HepG2 (cell line): Measurements from ENCODE around the gene ESPN. TPM values are rescaled to one million over a fixed set of nuclear protein-coding genes. Genes with fewer than 3 reads are reported as not detected.

ENCODE experiments used
- BHLHE40 ChIP-seq: IDR thresholded peaks from 2 replicates; pipeline ENCODE4 v1.6.1; 2011; ENCODE audit warnings: low read length, improper control_type of control experiment
- MAX ChIP-seq: IDR thresholded peaks from 2 replicates; pipeline ENCODE4 v1.6.1; 2012; ENCODE audit warnings: inconsistent platforms
- MXI1 ChIP-seq: IDR thresholded peaks from 3 replicates; pipeline ENCODE4 v1.6.1; 2012; ENCODE audit warnings: low read depth, low read length, inconsistent platforms, borderline replicate concordance
- MYC ChIP-seq: sonication (generic); formaldehyde crosslinking; IDR thresholded peaks from 2 replicates; pipeline ENCODE4 v1.9.0; 2021; ENCODE audit warnings: missing genetic modification reagents, borderline replicate concordance
- PITX1 ChIP-seq: sonication (generic); formaldehyde crosslinking; IDR thresholded peaks from 2 replicates; pipeline ENCODE4 v1.5.1; 2020; ENCODE audit warnings: mild to moderate bottlenecking, missing genetic modification reagents
- SALL1 ChIP-seq: sonication (generic); formaldehyde crosslinking; IDR thresholded peaks from 2 replicates; pipeline ENCODE4 v1.8.0; 2022; ENCODE audit warnings: mild to moderate bottlenecking, missing genetic modification reagents
- SAP130 ChIP-seq: IDR thresholded peaks from 2 replicates; pipeline ENCODE4 v1.6.1; 2016; ENCODE audit warnings: low read depth
- SMAD3 ChIP-seq: sonication (generic); formaldehyde crosslinking; IDR thresholded peaks from 2 replicates; pipeline ENCODE4 v1.4.0; 2020; ENCODE audit warnings: missing genetic modification reagents
- STAG1 ChIP-seq: sonication (generic); formaldehyde crosslinking; IDR thresholded peaks from 2 replicates; pipeline ENCODE4 v1.4.0; 2020; ENCODE audit warnings: missing genetic modification reagents
- TP53 ChIP-seq: sonication (generic); formaldehyde crosslinking; conservative IDR thresholded peaks from 2 replicates; pipeline ENCODE4 v1.4.0; 2020; ENCODE audit warnings: missing genetic modification reagents
- ZBTB42 ChIP-seq: sonication (generic); formaldehyde crosslinking; IDR thresholded peaks from 2 replicates; pipeline ENCODE4 v1.5.0; 2020; ENCODE audit warnings: mild to moderate bottlenecking, missing genetic modification reagents
- ZBTB7A ChIP-seq: sonication (generic); formaldehyde crosslinking; IDR thresholded peaks from 2 replicates; pipeline ENCODE4 v1.8.0; 2022; ENCODE audit warnings: mild to moderate bottlenecking, missing genetic modification reagents
- ZHX1 ChIP-seq: sonication (generic); formaldehyde crosslinking; IDR thresholded peaks from 2 replicates; pipeline ENCODE4 v1.8.1; 2022; ENCODE audit warnings: low read depth, mild to moderate bottlenecking, missing genetic modification reagents
- ZNF616 ChIP-seq: sonication (generic); formaldehyde crosslinking; IDR thresholded peaks from 2 replicates; pipeline ENCODE4 v1.5.0; 2020; ENCODE audit warnings: low read depth, mild to moderate bottlenecking, missing genetic modification reagents
- ZNF703 ChIP-seq: sonication (generic); formaldehyde crosslinking; IDR thresholded peaks from 2 replicates; pipeline ENCODE4 v1.5.1; 2020; ENCODE audit warnings: missing genetic modification reagents, mild to moderate bottlenecking, moderate library complexity, borderline replicate concordance
- ZNF777 ChIP-seq: sonication (generic); formaldehyde crosslinking; IDR thresholded peaks from 2 replicates; pipeline ENCODE4 v1.4.0; 2020; ENCODE audit warnings: missing genetic modification reagents
- polyA plus RNA-seq, 8 experiments: library from polyadenylated mRNA; depleted of rRNA in 3 of 8; stranded (reverse) in 7 of 8; unstranded in 1 of 8; fragments of >200 nt; fragmentation: Illumina TruSeq in 4 of 8; extraction: Trizol in 4 of 8; gene quantifications; 2 replicates each; pipeline versions ENCODE4 v1.2.1 to v1.2.3, GENCODE V29; 2011 to 2016; ENCODE audit warnings: low read depth in 4 of 8, missing spikeins in 1 of 8, mixed read lengths in 1 of 8; ENCODE audit not compliant: insufficient read depth in 1 of 8
- total RNA-seq, 5 experiments: library from RNA; depleted of rRNA; stranded (reverse); fragments of >200 nt; fragmentation: Illumina TruSeq; extraction: Trizol; gene quantifications; 2 replicates each; pipeline ENCODE4 v1.2.3, GENCODE V29; 2016; ENCODE audit warnings: low read depth in 1 of 5
- TF ChIP-seq, protein P1 (sequence below): sonication (generic); formaldehyde crosslinking; IDR thresholded peaks from 2 replicates; pipeline ENCODE4 v1.5.1; 2020; ENCODE audit warnings: mild to moderate bottlenecking, missing genetic modification reagents
- TF ChIP-seq, protein P2 (sequence below): fragments of 450-650 bp; IDR thresholded peaks from 2 replicates; pipeline ENCODE4 v1.6.1; 2016
- TF ChIP-seq, protein P3 (sequence below): IDR thresholded peaks from 2 replicates; pipeline ENCODE4 v1.6.1; 2016; ENCODE audit warnings: mild to moderate bottlenecking
- TF ChIP-seq, protein P4 (sequence below): sonication (generic); formaldehyde crosslinking; IDR thresholded peaks from 2 replicates; pipeline ENCODE4 v1.4.0; 2020; ENCODE audit warnings: mild to moderate bottlenecking, missing genetic modification reagents

ESPN gene
- total and polyA plus RNA-seq, 2 of the 13 experiments (the other 11 are each of a cell fraction or from before 2014, with no cell fraction given), result 48.6 to 54.2 TPM

GRCh38 chr1:6414443-6414844 lies 10.1 kb upstream of the ESPN start (continued):
- no peak for TF ChIP-seq ZHX1 (CRISPR knock-in tag)
- TF ChIP-seq STAG1 (CRISPR knock-in tag), result peak; percentile 42
- TF ChIP-seq PITX1 (CRISPR knock-in tag), result peak; percentile 45; the same call in 1 of the 2 replicates
- TF ChIP-seq MAX, result peak; percentile 85
- TF ChIP-seq, protein P1, sequence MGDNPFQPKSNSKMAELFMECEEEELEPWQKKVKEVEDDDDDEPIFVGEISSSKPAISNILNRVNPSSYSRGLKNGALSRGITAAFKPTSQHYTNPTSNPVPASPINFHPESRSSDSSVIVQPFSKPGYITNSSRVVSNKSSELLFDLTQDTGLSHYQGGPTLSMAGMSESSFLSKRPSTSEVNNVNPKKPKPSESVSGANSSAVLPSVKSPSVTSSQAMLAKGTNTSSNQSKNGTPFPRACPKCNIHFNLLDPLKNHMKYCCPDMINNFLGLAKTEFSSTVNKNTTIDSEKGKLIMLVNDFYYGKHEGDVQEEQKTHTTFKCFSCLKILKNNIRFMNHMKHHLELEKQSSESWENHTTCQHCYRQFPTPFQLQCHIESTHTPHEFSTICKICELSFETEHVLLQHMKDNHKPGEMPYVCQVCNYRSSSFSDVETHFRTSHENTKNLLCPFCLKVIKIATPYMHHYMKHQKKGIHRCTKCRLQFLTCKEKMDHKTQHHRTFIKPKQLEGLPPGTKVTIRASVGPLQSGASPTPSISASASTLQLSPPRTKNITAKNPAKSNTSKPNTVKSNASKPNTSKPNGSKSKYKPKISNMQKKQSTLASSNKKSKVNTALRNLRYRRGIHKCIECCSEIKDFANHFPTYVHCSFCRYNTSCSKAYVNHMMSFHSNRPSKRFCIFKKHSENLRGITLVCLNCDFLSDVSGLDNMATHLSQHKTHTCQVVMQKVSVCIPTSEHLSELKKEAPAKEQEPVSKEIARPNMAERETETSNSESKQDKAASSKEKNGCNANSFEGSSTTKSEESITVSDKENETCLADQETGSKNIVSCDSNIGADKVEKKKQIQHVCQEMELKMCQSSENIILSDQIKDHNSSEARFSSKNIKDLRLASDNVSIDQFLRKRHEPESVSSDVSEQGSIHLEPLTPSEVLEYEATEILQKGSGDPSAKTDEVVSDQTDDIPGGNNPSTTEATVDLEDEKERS (CRISPR knock-in tag), result no peak
- peak; percentile 62 for TF ChIP-seq SALL1 (CRISPR knock-in tag)
- no peak for TF ChIP-seq SMAD3 (CRISPR knock-in tag)
- peak; percentile 49; the same call in 1 of the 2 replicates for TF ChIP-seq BHLHE40
- peak; percentile 87; the same call in 1 of the 2 replicates for TF ChIP-seq TP53 (CRISPR knock-in tag)
- TF ChIP-seq ZNF777 (CRISPR knock-in tag), result peak; percentile 56; the same call in 1 of the 2 replicates
- peak; percentile 83; the same call in 1 of the 2 replicates for TF ChIP-seq MYC (CRISPR knock-in tag)
- TF ChIP-seq, protein P2, sequence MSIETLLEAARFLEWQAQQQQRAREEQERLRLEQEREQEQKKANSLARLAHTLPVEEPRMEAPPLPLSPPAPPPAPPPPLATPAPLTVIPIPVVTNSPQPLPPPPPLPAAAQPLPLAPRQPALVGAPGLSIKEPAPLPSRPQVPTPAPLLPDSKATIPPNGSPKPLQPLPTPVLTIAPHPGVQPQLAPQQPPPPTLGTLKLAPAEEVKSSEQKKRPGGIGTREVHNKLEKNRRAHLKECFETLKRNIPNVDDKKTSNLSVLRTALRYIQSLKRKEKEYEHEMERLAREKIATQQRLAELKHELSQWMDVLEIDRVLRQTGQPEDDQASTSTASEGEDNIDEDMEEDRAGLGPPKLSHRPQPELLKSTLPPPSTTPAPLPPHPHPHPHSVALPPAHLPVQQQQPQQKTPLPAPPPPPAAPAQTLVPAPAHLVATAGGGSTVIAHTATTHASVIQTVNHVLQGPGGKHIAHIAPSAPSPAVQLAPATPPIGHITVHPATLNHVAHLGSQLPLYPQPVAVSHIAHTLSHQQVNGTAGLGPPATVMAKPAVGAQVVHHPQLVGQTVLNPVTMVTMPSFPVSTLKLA, result peak; percentile 56
- TF ChIP-seq, protein P3, sequence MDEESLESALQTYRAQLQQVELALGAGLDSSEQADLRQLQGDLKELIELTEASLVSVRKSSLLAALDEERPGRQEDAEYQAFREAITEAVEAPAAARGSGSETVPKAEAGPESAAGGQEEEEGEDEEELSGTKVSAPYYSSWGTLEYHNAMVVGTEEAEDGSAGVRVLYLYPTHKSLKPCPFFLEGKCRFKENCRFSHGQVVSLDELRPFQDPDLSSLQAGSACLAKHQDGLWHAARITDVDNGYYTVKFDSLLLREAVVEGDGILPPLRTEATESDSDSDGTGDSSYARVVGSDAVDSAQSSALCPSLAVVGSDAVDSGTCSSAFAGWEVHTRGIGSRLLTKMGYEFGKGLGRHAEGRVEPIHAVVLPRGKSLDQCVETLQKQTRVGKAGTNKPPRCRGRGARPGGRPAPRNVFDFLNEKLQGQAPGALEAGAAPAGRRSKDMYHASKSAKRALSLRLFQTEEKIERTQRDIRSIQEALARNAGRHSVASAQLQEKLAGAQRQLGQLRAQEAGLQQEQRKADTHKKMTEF, result no peak
- TF ChIP-seq MXI1, result peak; percentile 69; the same call in 1 of the 3 replicates
- TF ChIP-seq SAP130 (CRISPR knock-in tag), result peak; percentile 66
- no peak for TF ChIP-seq ZNF616 (CRISPR knock-in tag)
- TF ChIP-seq, protein P4, sequence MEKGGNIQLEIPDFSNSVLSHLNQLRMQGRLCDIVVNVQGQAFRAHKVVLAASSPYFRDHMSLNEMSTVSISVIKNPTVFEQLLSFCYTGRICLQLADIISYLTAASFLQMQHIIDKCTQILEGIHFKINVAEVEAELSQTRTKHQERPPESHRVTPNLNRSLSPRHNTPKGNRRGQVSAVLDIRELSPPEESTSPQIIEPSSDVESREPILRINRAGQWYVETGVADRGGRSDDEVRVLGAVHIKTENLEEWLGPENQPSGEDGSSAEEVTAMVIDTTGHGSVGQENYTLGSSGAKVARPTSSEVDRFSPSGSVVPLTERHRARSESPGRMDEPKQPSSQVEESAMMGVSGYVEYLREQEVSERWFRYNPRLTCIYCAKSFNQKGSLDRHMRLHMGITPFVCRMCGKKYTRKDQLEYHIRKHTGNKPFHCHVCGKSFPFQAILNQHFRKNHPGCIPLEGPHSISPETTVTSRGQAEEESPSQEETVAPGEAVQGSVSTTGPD (CRISPR knock-in tag), result no peak
- no peak for TF ChIP-seq ZBTB7A
- TF ChIP-seq ZBTB42 (CRISPR knock-in tag), result no peak
- no peak for TF ChIP-seq ZNF703 (CRISPR knock-in tag)
